Endothelial cell of umbilical vein (primary cell): ENCODE results near the gene NAAA. TPM values are rescaled to one million over a fixed set of nuclear protein-coding genes. Genes with fewer than 3 reads are reported as not detected.
"Not testable (repeated sequence)": the region's sequence is repeated elsewhere in the genome, so short reads cannot be mapped to it uniquely, and the experiment has no call there.

ENCODE experiments used
- BruUV-seq: library from RNA; stranded (reverse); fragments of 400-500 nt; replicated peaks from 2 replicates; lab custom pipeline; 2021; lab: Mats Ljungman, UMichigan
- CTCF ChIA-PET: fragments of 300-600, 350-600 bp; sonication (Branson Sonifier 250); formaldehyde crosslinking; loops from one replicate; lab custom pipeline; 2021; ENCODE audit warnings: antibody characterized with exemption, inconsistent platforms; lab: Charles Lee
- POLR2A ChIA-PET: fragments of 300-600, 350-600 bp; sonication (Branson Sonifier 250); formaldehyde crosslinking; loops from one replicate; lab custom pipeline; 2021; ENCODE audit warnings: antibody characterized with exemption, inconsistent platforms; lab: Charles Lee
- DNase-seq: peaks from one replicate; pipeline ENCODE4 v3.0.0-alpha.2; 2011; ENCODE audit warnings: low read depth, low spot score
- FAIRE-seq: peaks from 2 replicates; lab custom pipeline; 2011; peaks lifted over from hg19 to GRCh38; lab: Jason Lieb, UNC
- H2AFZ ChIP-seq: 2 replicates; pipeline ENCODE4 v1.6.0; 2012; ENCODE audit warnings: low read depth, low read length, control low read depth, inconsistent platforms
- H3K27ac ChIP-seq: 2 replicates; pipeline ENCODE4 v1.5.1; 2011; ENCODE audit warnings: low read depth, mild to moderate bottlenecking, control low read depth, low read length, moderate library complexity; ENCODE audit not compliant: insufficient read depth
- H3K27me3 ChIP-seq, 2 experiments: 2 replicates each; pipeline versions ENCODE4 v1.6.0 to v1.6.1; 2011; ENCODE audit warnings: low read length in 2 of 2, mixed read lengths in 1 of 2; ENCODE audit not compliant: control insufficient read depth in 2 of 2, insufficient read depth in 2 of 2
- H3K36me3 ChIP-seq, 2 experiments: 2 replicates in 1 of 2; 3 replicates in 1 of 2; pipeline ENCODE4 v1.5.1; 2011; ENCODE audit warnings: low read length in 2 of 2, mild to moderate bottlenecking in 1 of 2, moderate library complexity in 1 of 2; ENCODE audit not compliant: control insufficient read depth in 2 of 2, insufficient read depth in 2 of 2; ENCODE audit errors: extremely low read depth in 1 of 2
- H3K4me1 ChIP-seq: 3 replicates; pipeline ENCODE4 v1.5.1; 2011; ENCODE audit warnings: mild to moderate bottlenecking, low read length; ENCODE audit not compliant: control insufficient read depth, insufficient read depth; ENCODE audit errors: extremely low read depth
- H3K4me2 ChIP-seq: 2 replicates; pipeline ENCODE4 v1.6.1; 2011; ENCODE audit warnings: low read length, control low read depth, mixed read lengths; ENCODE audit not compliant: insufficient read depth
- H3K4me3 ChIP-seq, 3 experiments: fragments of 200-600 bp in 1 of 3; sonication (generic), shearing (Covaris generic) in 1 of 3; replicated peaks in 1 of 3; 2 replicates each; pipeline ENCODE4 v1.5.1; 2011 to 2016; ENCODE audit warnings: control low read depth in 3 of 3, low read length in 3 of 3, mild to moderate bottlenecking in 2 of 3, inconsistent platforms in 1 of 3, low read depth in 1 of 3, moderate library complexity in 1 of 3; ENCODE audit not compliant: insufficient read depth in 1 of 3
- H3K79me2 ChIP-seq: 2 replicates; pipeline ENCODE4 v1.6.0; 2012; ENCODE audit warnings: low read length, inconsistent platforms; ENCODE audit not compliant: control insufficient read depth, insufficient read depth
- H3K9ac ChIP-seq: replicated peaks from 2 replicates; pipeline ENCODE3; 2011; ENCODE audit warnings: low read length, control low read depth; ENCODE audit not compliant: insufficient read depth; ENCODE audit errors: extremely low read depth
- H3K9me1 ChIP-seq: replicated peaks from 3 replicates; pipeline ENCODE4 v1.6.0; 2011; ENCODE audit warnings: mild to moderate bottlenecking, low read length; ENCODE audit not compliant: control insufficient read depth, insufficient read depth; ENCODE audit errors: extremely low read depth
- H3K9me3 ChIP-seq: replicated peaks from 2 replicates; pipeline ENCODE4 v1.5.1; 2012; ENCODE audit warnings: low read length, inconsistent platforms; ENCODE audit not compliant: control insufficient read depth, insufficient read depth
- H4K20me1 ChIP-seq: replicated peaks from 2 replicates; pipeline ENCODE3; 2011; ENCODE audit warnings: mild to moderate bottlenecking, low read length; ENCODE audit not compliant: control insufficient read depth, insufficient read depth; ENCODE audit errors: extremely low read depth
- CTCF ChIP-seq, 2 donors: IDR thresholded peaks; 1 replicate in 1 of 2; 2 replicates in 1 of 2; pipeline ENCODE4 v1.5.1; 2011; ENCODE audit warnings: low read length in 2 of 2, mild to moderate bottlenecking in 2 of 2, moderate library complexity in 2 of 2, control low read depth in 1 of 2, inconsistent platforms in 1 of 2, low read depth in 1 of 2; ENCODE audit not compliant: insufficient read depth in 1 of 2; ENCODE audit errors: extremely low read depth in 1 of 2
- EZH2 ChIP-seq: IDR thresholded peaks from 2 replicates; pipeline ENCODE4 v1.6.1; 2012; ENCODE audit warnings: borderline replicate concordance, low read depth, mild to moderate bottlenecking, moderate library complexity, low read length, inconsistent platforms; ENCODE audit not compliant: severe bottlenecking
- FOS ChIP-seq: IDR thresholded peaks from 2 replicates; pipeline ENCODE4 v1.6.1; 2011; ENCODE audit warnings: mild to moderate bottlenecking, low read length, moderate library complexity, borderline replicate concordance; ENCODE audit not compliant: insufficient read depth
- GATA2 ChIP-seq: IDR thresholded peaks from 2 replicates; pipeline ENCODE4 v1.7.0; 2011; ENCODE audit warnings: low read depth, mild to moderate bottlenecking, moderate library complexity, mixed read lengths, low read length; ENCODE audit not compliant: insufficient read length, insufficient read depth
- JUN ChIP-seq: IDR thresholded peaks from 2 replicates; pipeline ENCODE4 v1.6.1; 2011; ENCODE audit warnings: borderline replicate concordance, low read depth; ENCODE audit not compliant: insufficient read length, insufficient read depth
- MAX ChIP-seq: IDR thresholded peaks from 2 replicates; pipeline ENCODE4 v1.6.1; 2011; ENCODE audit not compliant: insufficient read depth, insufficient read length
- MYC ChIP-seq: IDR thresholded peaks from one replicate; pipeline ENCODE4 v1.6.1; 2011; ENCODE audit warnings: mild to moderate bottlenecking, low read depth, low read length
- POLR2A ChIP-seq: IDR thresholded peaks from 2 replicates; pipeline ENCODE4 v1.6.1; 2012; ENCODE audit warnings: low read depth, mild to moderate bottlenecking, control low read depth, low read length
- POLR2AphosphoS5 ChIP-seq: IDR thresholded peaks from 2 replicates; pipeline ENCODE4 v1.6.1; 2012; ENCODE audit warnings: low read depth, mild to moderate bottlenecking, control low read depth, low read length, moderate library complexity; ENCODE audit not compliant: insufficient read depth
- dilution Hi-C: fragments of 300-500 bp; cut with MboI; formaldehyde crosslinking; loops from one replicate; pipeline ENCODE4 v1.15.0; 2019; ENCODE audit warnings: low sequenced_read_pairs; ENCODE audit not compliant: extremely low pct_ligation_motif_present
- intact Hi-C: fragments of 100-400 bp; cut with micrococcal nuclease; formaldehyde crosslinking; loops from one replicate; pipeline ENCODE4 v1.10.0; 2022
- polyA plus RNA-seq, 4 experiments: library from polyadenylated mRNA; depleted of rRNA in 3 of 4; stranded (reverse) in 3 of 4; unstranded in 1 of 4; fragments of >200 nt; gene quantifications; 2 replicates each; pipeline versions ENCODE4 v1.2.1 to v1.2.3, GENCODE V29; 2011 to 2012; ENCODE audit warnings: missing spikeins in 1 of 4
- total RNA-seq: library from RNA; stranded (reverse); gene quantifications from 2 replicates; pipeline ENCODE4 v1.2.3, GENCODE V29; 2021

NAAA gene
- total and polyA plus RNA-seq, 2 donors (not counting 3 experiments of a cell fraction or from before 2014, with no cell fraction given), result 15.3 to 24.4 TPM

GRCh38 chr4:75963558-75963957 lies 22.7 kb upstream of the NAAA start:
- FAIRE-seq (no peak), DNase-seq (no peak)
- Histone ChIP-seq H3K9me1 (no peaks in the 10 kb centered on the region), H3K79me2 (no peaks in the 10 kb centered on the region), H3K36me3 (peaks cover 19 to 31% of the 10 kb centered on the region in 2 experiments), H4K20me1 (no peaks in the 10 kb centered on the region), H3K27ac (no peak overlapping the region), H3K4me2 (no peak overlapping the region), H3K9me3 (no peaks in the 10 kb centered on the region), H3K9ac (no peak overlapping the region), H3K4me1 (no peaks in the 10 kb centered on the region), H3K27me3 (no peaks in the 10 kb centered on the region), H3K4me3 (no peak overlapping the region), H2AFZ (no peak overlapping the region)
- CTCF ChIA-PET, result interaction anchor here (0.9 kb wide), 1 partner anchor 48 kb away, joined by 4 read pairs; no protein-coding TSS in a partner anchor
- intact Hi-C loops, result no loop called here
- POLR2A ChIA-PET, result no interaction called here
- no TSS peak for BruUV-seq
- dilution Hi-C loops, result no loop called here
- TF ChIP-seq MYC (no peak), GATA2 (no peak), CTCF (IDR thresholded peaks at IDR 0.05; ENCODE audit: extremely low read depth in 1 of 2, insufficient read depth in 1 of 2, low read depth in 1 of 2, low read length in 2 of 2) (no peak), MAX (no peak), POLR2A (no peak), FOS (no peak), POLR2AphosphoS5 (no peak), EZH2 (no peak), JUN (no peak)

- H3K79me2 ChIP-seq, BruUV-seq, CTCF ChIA-PET, H4K20me1 ChIP-seq, H3K27ac ChIP-seq, H3K27me3 ChIP-seq, H3K4me3 ChIP-seq, FAIRE-seq, H3K4me1 ChIP-seq, DNase-seq, H3K9me3 ChIP-seq, intact Hi-C loops, H3K4me2 ChIP-seq, H3K9ac ChIP-seq, H2AFZ ChIP-seq, H3K9me1 ChIP-seq, dilution Hi-C loops, POLR2A ChIA-PET: not testable (repeated sequence)
- H3K36me3 ChIP-seq, result peaks cover 28 to 40% of the 10 kb centered on the region in 2 experiments
These were observed 21.3 kb upstream of the NAAA start for GRCh38 chr4:75962072-75962471.

- CTCF ChIA-PET, result interaction anchor here (0.8 kb wide), 1 partner anchor 128 kb away, joined by 4 read pairs; no protein-coding TSS in a partner anchor
- POLR2A ChIA-PET, result not testable (repeated sequence)
- H3K36me3 ChIP-seq, result peaks cover 29 to 36% of the 10 kb centered on the region in 2 experiments
These were observed 17.7 kb upstream of the NAAA start for GRCh38 chr4:75958546-75958945.

More at GRCh38 chr4:75958546-75958945, 17.7 kb upstream of the NAAA start:
- H3K4me2 ChIP-seq, H2AFZ ChIP-seq, BruUV-seq, H3K4me1 ChIP-seq, FAIRE-seq, H3K9ac ChIP-seq, DNase-seq, H3K9me3 ChIP-seq, H4K20me1 ChIP-seq, H3K27me3 ChIP-seq, H3K9me1 ChIP-seq, H3K4me3 ChIP-seq, H3K79me2 ChIP-seq, intact Hi-C loops, H3K27ac ChIP-seq, dilution Hi-C loops: not testable (repeated sequence)
